Effector memory CD8-positive, alpha-beta T cell (primary cell): ENCODE results near the gene PRAC1.

Experiments used
- ATAC-seq: fragments of 150-1000 bp; cut with Tn5 transposase; replicated peaks from 2 replicates; pipeline ENCODE4 v1.10.0; 2021; ENCODE audit warnings: mild to moderate bottlenecking, moderate library complexity
- DNase-seq, 3 experiments: peaks; one replicate each; pipeline ENCODE4 v3.0.0; 2021
- H3K27ac Mint-ChIP-seq, 2 donors: one replicate each; pipeline ENCODE4 v1.8.0; 2022; ENCODE audit warnings: mild to moderate bottlenecking in 2 of 2, mixed read lengths in 2 of 2, moderate library complexity in 2 of 2
- H3K27me3 Mint-ChIP-seq, 2 donors: one replicate each; pipeline ENCODE4 v1.8.0; 2022; ENCODE audit warnings: mixed read lengths in 2 of 2
- H3K36me3 Mint-ChIP-seq: one replicate; pipeline ENCODE4 v1.8.0; 2022; ENCODE audit warnings: mild to moderate bottlenecking, moderate library complexity, mixed read lengths; ENCODE audit not compliant: insufficient read depth
- H3K4me1 Mint-ChIP-seq, 2 donors: one replicate each; pipeline ENCODE4 v1.8.0; 2022; ENCODE audit warnings: low read depth in 2 of 2, mixed read lengths in 2 of 2
- H3K4me3 Mint-ChIP-seq, 2 donors: one replicate each; pipeline ENCODE4 v1.8.0; 2022; ENCODE audit warnings: mild to moderate bottlenecking in 2 of 2, mixed read lengths in 2 of 2, moderate library complexity in 2 of 2
- H3K9me3 Mint-ChIP-seq, 2 donors: one replicate each; pipeline ENCODE4 v1.8.0; 2022; ENCODE audit warnings: mixed read lengths in 2 of 2
- total RNA-seq, 9 experiments: gene quantifications; one replicate each; lab custom pipeline; 2026; lab: John Stamatoyannopoulos, UW

The PRAC1 gene
- 0 reads per million in 9 experiments for total RNA-seq

- no peak for ATAC-seq
- Mint-ChIP-seq H3K4me3 (peak within 1 kb of the TSS; percentile 65 to 76), H3K27me3 (peaks cover 94 to 100% of the 10 kb centered on the region in 2 donors), H3K36me3 (peaks cover 39% of the 10 kb centered on the region), H3K4me1 (peaks cover 25 to 26% of the 10 kb centered on the region in 2 donors), H3K27ac (no peak within 1 kb of the TSS), H3K9me3 (no peaks in the 10 kb centered on the region)
- no peak for DNase-seq
Measured at GRCh38 chr17:48722201-48722907, at the start of gene PRAC1. Gene PRAC1, minus strand, starts transcription at chr17:48722518. Its CDS starts 126 bp downstream, at chr17:48722392.

- H3K27me3 Mint-ChIP-seq, result peaks cover 45 to 74% of the 10 kb centered on the region in 2 donors
Measured at GRCh38 chr17:48770954-48771353, 48.6 kb upstream of the PRAC1 start.

GRCh38 chr17:48769009-48769675 lies 46.8 kb upstream of the PRAC1 start:
- Mint-ChIP-seq H3K36me3 (no peaks in the 10 kb centered on the region), H3K4me3 (no peak overlapping the region), H3K9me3 (no peaks in the 10 kb centered on the region), H3K27ac (no peak overlapping the region), H3K4me1 (no peaks in the 10 kb centered on the region), H3K27me3 (peaks cover 41 to 80% of the 10 kb centered on the region in 2 donors)
- ATAC-seq (no peak), DNase-seq (no peak)

More at GRCh38 chr17:48770954-48771353, 48.6 kb upstream of the PRAC1 start:
- DNase-seq, result no peak
- Mint-ChIP-seq H3K9me3 (no peaks in the 10 kb centered on the region), H3K4me1 (no peaks in the 10 kb centered on the region), H3K4me3 (no peak overlapping the region), H3K27ac (no peak overlapping the region), H3K36me3 (no peaks in the 10 kb centered on the region)
- no peak for ATAC-seq

GRCh38 chr17:48767263-48767774 lies 45.0 kb upstream of the PRAC1 start:
- Mint-ChIP-seq H3K4me1 (no peaks in the 10 kb centered on the region), H3K9me3 (no peaks in the 10 kb centered on the region), H3K27ac (no peak overlapping the region), H3K27me3 (peaks cover 59 to 81% of the 10 kb centered on the region in 2 donors), H3K36me3 (no peaks in the 10 kb centered on the region), H3K4me3 (no peak overlapping the region)
- DNase-seq (no peak), ATAC-seq (no peak)

- no peak for ATAC-seq
- H3K27ac Mint-ChIP-seq, result no peak overlapping the region
Measured at GRCh38 chr17:48761114-48761513, 38.8 kb upstream of the PRAC1 start.

GRCh38 chr17:48760411-48760810 lies 38.1 kb upstream of the PRAC1 start:
- no peak for ATAC-seq
- DNase-seq, result no peak
- peaks cover 77 to 92% of the 10 kb centered on the region in 2 donors for H3K27me3 Mint-ChIP-seq
- H3K36me3 Mint-ChIP-seq, result peaks cover 2% of the 10 kb centered on the region
- no peak overlapping the region for H3K4me3 Mint-ChIP-seq
- no peaks in the 10 kb centered on the region for H3K4me1 Mint-ChIP-seq
- no peaks in the 10 kb centered on the region for H3K9me3 Mint-ChIP-seq
- no peak overlapping the region for H3K27ac Mint-ChIP-seq

More at GRCh38 chr17:48761114-48761513, 38.8 kb upstream of the PRAC1 start:
- H3K4me1 Mint-ChIP-seq, result no peaks in the 10 kb centered on the region
- H3K27me3 Mint-ChIP-seq, result peaks cover 70 to 92% of the 10 kb centered on the region in 2 donors
- no peaks in the 10 kb centered on the region for H3K9me3 Mint-ChIP-seq
- peaks cover 2% of the 10 kb centered on the region for H3K36me3 Mint-ChIP-seq
- no peak overlapping the region for H3K4me3 Mint-ChIP-seq
- DNase-seq, result no peak

GRCh38 chr17:48759288-48759687 lies 37.0 kb upstream of the PRAC1 start:
- Mint-ChIP-seq H3K27me3 (peaks cover 80 to 96% of the 10 kb centered on the region in 2 donors), H3K27ac (no peak overlapping the region), H3K9me3 (no peaks in the 10 kb centered on the region), H3K36me3 (peaks cover 2% of the 10 kb centered on the region), H3K4me3 (no peak overlapping the region), H3K4me1 (peaks cover 3 to 4% of the 10 kb centered on the region in 2 donors)
- no peak for ATAC-seq
- no peak for DNase-seq

- H3K36me3 Mint-ChIP-seq, result peaks cover 4% of the 10 kb centered on the region
- ATAC-seq, result no peak
- H3K27ac Mint-ChIP-seq, result no peak overlapping the region
- no peak for DNase-seq
- peaks cover 11 to 14% of the 10 kb centered on the region in 2 donors for H3K4me1 Mint-ChIP-seq
- H3K4me3 Mint-ChIP-seq, result no peak overlapping the region
- peaks cover 80 to 96% of the 10 kb centered on the region in 2 donors for H3K27me3 Mint-ChIP-seq
- no peaks in the 10 kb centered on the region for H3K9me3 Mint-ChIP-seq
Measured at GRCh38 chr17:48757524-48757961, 35.2 kb upstream of the PRAC1 start.

- Mint-ChIP-seq H3K27me3 (peaks cover 80 to 96% of the 10 kb centered on the region in 2 donors), H3K4me3 (no peak overlapping the region), H3K36me3 (peaks cover 8% of the 10 kb centered on the region), H3K27ac (no peak overlapping the region), H3K9me3 (no peaks in the 10 kb centered on the region), H3K4me1 (peaks cover 14 to 16% of the 10 kb centered on the region in 2 donors)
- DNase-seq (no peak), ATAC-seq (no peak)
Measured at GRCh38 chr17:48756830-48757251, 34.5 kb upstream of the PRAC1 start.

- ATAC-seq (no peak), DNase-seq (no peak)
- H3K36me3 Mint-ChIP-seq, result peaks cover 8% of the 10 kb centered on the region
- H3K27ac Mint-ChIP-seq, result no peak overlapping the region
- H3K4me3 Mint-ChIP-seq, result no peak overlapping the region
- no peaks in the 10 kb centered on the region for H3K9me3 Mint-ChIP-seq
- H3K4me1 Mint-ChIP-seq, result peaks cover 14 to 16% of the 10 kb centered on the region in 2 donors
- peaks cover 78 to 98% of the 10 kb centered on the region in 2 donors for H3K27me3 Mint-ChIP-seq
Measured at GRCh38 chr17:48755356-48755755, 33.0 kb upstream of the PRAC1 start.

- Mint-ChIP-seq H3K9me3 (no peaks in the 10 kb centered on the region), H3K4me3 (peak overlapping the region in 1 of 2 donors; percentile 32), H3K4me1 (peaks cover 14 to 16% of the 10 kb centered on the region in 2 donors), H3K27ac (no peak overlapping the region), H3K27me3 (peaks cover 71 to 98% of the 10 kb centered on the region in 2 donors), H3K36me3 (peaks cover 8% of the 10 kb centered on the region)
- DNase-seq, result no peak
- ATAC-seq, result no peak
Measured at GRCh38 chr17:48754500-48755261, 32.4 kb upstream of the PRAC1 start.

GRCh38 chr17:48753794-48754499 lies 31.6 kb upstream of the PRAC1 start:
- Mint-ChIP-seq H3K27me3 (peaks cover 71 to 98% of the 10 kb centered on the region in 2 donors), H3K9me3 (no peaks in the 10 kb centered on the region), H3K36me3 (peaks cover 14% of the 10 kb centered on the region), H3K4me1 (peaks cover 18 to 20% of the 10 kb centered on the region in 2 donors), H3K4me3 (no peak overlapping the region), H3K27ac (no peak overlapping the region)
- no peak for ATAC-seq
- DNase-seq, result no peak
